Parathyroid adenoma (tissue), 2 donors: ENCODE results near the gene FGFR2.

Source experiments
- H2AFZ ChIP-seq: fragments of 300-600 bp; sonication (generic); one replicate; pipeline ENCODE4 v1.7.0; 2017; ENCODE audit warnings: antibody characterized with exemption, mild to moderate bottlenecking
- H3K27ac ChIP-seq: fragments of 300-600 bp; sonication (generic); one replicate; pipeline ENCODE4 v1.7.0; 2017
- H3K27me3 ChIP-seq: fragments of 300-600 bp; sonication (generic); one replicate; pipeline ENCODE4 v1.7.0; 2017; ENCODE audit warnings: low read length; ENCODE audit not compliant: control insufficient read depth, insufficient read depth
- H3K36me3 ChIP-seq: fragments of 300-600 bp; sonication (generic); one replicate; pipeline ENCODE4 v1.7.0; 2017; ENCODE audit warnings: low read length; ENCODE audit not compliant: control insufficient read depth, insufficient read depth
- H3K4me1 ChIP-seq: fragments of 300-600 bp; sonication (generic); one replicate; pipeline ENCODE4 v1.7.0; 2017; ENCODE audit warnings: control low read depth
- H3K4me2 ChIP-seq: fragments of 300-600 bp; sonication (generic); one replicate; pipeline ENCODE4 v1.7.0; 2017; ENCODE audit warnings: low read length
- H3K4me3 ChIP-seq: fragments of 300-600 bp; sonication (generic); one replicate; pipeline ENCODE4 v1.7.0; 2017; ENCODE audit warnings: low read depth, low read length
- H3K79me2 ChIP-seq: fragments of 300-600 bp; sonication (generic); one replicate; pipeline ENCODE4 v1.7.0; 2017; ENCODE audit warnings: control low read depth
- H3K9ac ChIP-seq: fragments of 300-600 bp; sonication (generic); one replicate; pipeline ENCODE4 v1.7.0; 2017; ENCODE audit warnings: mild to moderate bottlenecking
- H3K9me3 ChIP-seq: fragments of 300-600 bp; sonication (generic); one replicate; pipeline ENCODE4 v1.7.0; 2017; ENCODE audit warnings: low read length; ENCODE audit not compliant: control insufficient read depth
- CTCF ChIP-seq: fragments of 300-600 bp; sonication (generic); IDR thresholded peaks from one replicate; pipeline ENCODE4 v1.7.0; 2017; ENCODE audit warnings: antibody characterized with exemption, mild to moderate bottlenecking
- donor health status: primary hyperparathyroidism.

The FGFR2 gene

DNA sequence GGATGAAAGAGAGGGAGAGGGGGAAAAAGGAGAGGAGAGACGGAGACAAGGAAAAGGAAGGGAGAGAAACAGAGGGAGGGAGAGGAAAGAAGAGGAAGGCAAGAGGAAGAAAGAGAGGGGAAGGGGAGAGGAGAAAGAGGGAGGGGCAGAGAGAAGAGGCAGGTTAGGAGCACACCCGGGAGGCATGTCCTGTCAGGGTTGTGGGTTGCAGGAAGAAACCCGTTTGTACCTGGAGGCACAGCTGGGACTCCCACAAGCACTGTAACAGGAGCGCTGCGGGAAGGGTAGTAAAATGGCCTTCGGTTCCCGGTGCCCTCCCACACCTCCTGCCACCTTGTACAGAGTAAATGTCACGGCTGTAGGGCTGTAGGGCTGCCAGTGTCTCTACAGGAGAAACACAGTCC, 24.7 kb downstream of the FGFR2 start:
- Histone ChIP-seq H3K4me3 (no peak overlapping the region), H3K4me2 (no peak overlapping the region), H3K36me3 (no peaks in the 10 kb centered on the region), H2AFZ (no peak overlapping the region), H3K27me3 (no peaks in the 10 kb centered on the region), H3K79me2 (peaks cover 19% of the 10 kb centered on the region), H3K9me3 (no peaks in the 10 kb centered on the region), H3K9ac (no peak overlapping the region), H3K27ac (no peak overlapping the region), H3K4me1 (no peaks in the 10 kb centered on the region)
- TF ChIP-seq CTCF = no peak

- no peak for TF ChIP-seq CTCF
- H3K27me3 ChIP-seq = no peaks in the 10 kb centered on the region
- H3K9me3 ChIP-seq = no peaks in the 10 kb centered on the region
- peaks cover 16% of the 10 kb centered on the region for H3K79me2 ChIP-seq
- no peak overlapping the region for H3K9ac ChIP-seq
- no peaks in the 10 kb centered on the region for H3K36me3 ChIP-seq
- H3K4me1 ChIP-seq = no peaks in the 10 kb centered on the region
- no peak overlapping the region for H3K4me2 ChIP-seq
- no peak overlapping the region for H3K4me3 ChIP-seq
- H3K27ac ChIP-seq = no peak overlapping the region
- no peak overlapping the region for H2AFZ ChIP-seq
Observed at GRCh38 chr10:121572859-121573537, 25.2 kb downstream of the FGFR2 start.

- Histone ChIP-seq H3K4me1 (no peaks in the 10 kb centered on the region), H3K79me2 (peaks cover 8% of the 10 kb centered on the region), H3K9ac (no peak overlapping the region), H3K36me3 (no peaks in the 10 kb centered on the region), H3K4me2 (no peak overlapping the region), H3K27me3 (no peaks in the 10 kb centered on the region), H3K4me3 (no peak overlapping the region), H3K27ac (no peak overlapping the region), H3K9me3 (no peaks in the 10 kb centered on the region), H2AFZ (no peak overlapping the region)
- no peak for TF ChIP-seq CTCF
Observed at GRCh38 chr10:121570315-121570714, 27.9 kb downstream of the FGFR2 start.

- H2AFZ ChIP-seq = no peak overlapping the region
- TF ChIP-seq CTCF = no peak
- no peak overlapping the region for H3K4me2 ChIP-seq
- no peaks in the 10 kb centered on the region for H3K4me1 ChIP-seq
- no peak overlapping the region for H3K9ac ChIP-seq
- H3K27me3 ChIP-seq = no peaks in the 10 kb centered on the region
- peaks cover 4% of the 10 kb centered on the region for H3K79me2 ChIP-seq
- H3K27ac ChIP-seq = no peak overlapping the region
- no peaks in the 10 kb centered on the region for H3K9me3 ChIP-seq
- H3K4me3 ChIP-seq = no peak overlapping the region
- no peaks in the 10 kb centered on the region for H3K36me3 ChIP-seq
Observed at GRCh38 chr10:121568275-121568674, 30.0 kb downstream of the FGFR2 start.

GRCh38 chr10:121567569-121567968, 30.7 kb downstream of the FGFR2 start:
- Histone ChIP-seq H3K27me3 (no peaks in the 10 kb centered on the region), H3K9ac (no peak overlapping the region), H2AFZ (no peak overlapping the region), H3K4me1 (no peaks in the 10 kb centered on the region), H3K9me3 (no peaks in the 10 kb centered on the region), H3K4me2 (no peak overlapping the region), H3K36me3 (no peaks in the 10 kb centered on the region), H3K4me3 (no peak overlapping the region), H3K27ac (no peak overlapping the region), H3K79me2 (no peaks in the 10 kb centered on the region)
- no peak for TF ChIP-seq CTCF
